Measurements from ENCODE around the gene P3H2. TPM values are rescaled to one million over a fixed set of nuclear protein-coding genes. Genes with fewer than 3 reads are reported as not detected.

P3H2 gene
- total and polyA plus RNA-seq, 2 experiments from 2014 or later = 8.2 to 24.2 TPM

- peaks cover 20% of the 10 kb centered on the region for H3K4me1 Mint-ChIP-seq
Measured at GRCh38 chr3:189907803-189908202, 212.9 kb downstream of the P3H2 start.

More at GRCh38 chr3:189907803-189908202, 212.9 kb downstream of the P3H2 start:
- ATAC-seq (no peak), DNase-seq (ENCODE audit: low spot score) (no peak)
- no peaks in the 10 kb centered on the region for H3K27me3 Mint-ChIP-seq (ENCODE audit: insufficient read depth, low read depth, poor library complexity)
- Histone ChIP-seq H3K9me2 (ENCODE audit: insufficient read depth) (peaks cover 18% of the 10 kb centered on the region), H3K79me2 (replicated peaks; ENCODE audit: insufficient read depth) (no peaks in the 10 kb centered on the region), H3K27me3 (ENCODE audit: insufficient read depth) (no peaks in the 10 kb centered on the region), H3K4me1 (ENCODE audit: insufficient read depth) (peaks cover 12% of the 10 kb centered on the region), H3K36me3 (ENCODE audit: insufficient read depth) (no peaks in the 10 kb centered on the region), H3K27ac (ENCODE audit: low read depth) (no peak overlapping the region), H3F3A (replicated peaks; ENCODE audit: low read depth) (no peaks in the 10 kb centered on the region), H3K4me3 (no peak overlapping the region), H4K20me1 (replicated peaks; ENCODE audit: insufficient read depth) (no peaks in the 10 kb centered on the region), H2AFZ (no peak overlapping the region; the same call in 1 of the 2 replicates), H3K4me2 (no peak overlapping the region)
- no peak overlapping the region for H3K4me3 Mint-ChIP-seq
- no peaks in the 10 kb centered on the region for H3K9me3 Mint-ChIP-seq
- no peaks in the 10 kb centered on the region for H3K36me3 Mint-ChIP-seq (ENCODE audit: low read depth)
- TF ChIP-seq NANOG (IDR thresholded peaks at IDR 0.05; ENCODE audit: borderline replicate concordance) = no peak
- TF ChIP-seq JUNB (IDR thresholded peaks at IDR 0.05; ENCODE audit: unreplicated experiment) = no peak
- TF ChIP-seq REST (IDR thresholded peaks at IDR 0.05; ENCODE audit: unreplicated experiment) = no peak
- no peak for TF ChIP-seq POLR2AphosphoS5 (IDR thresholded peaks at IDR 0.05; ENCODE audit: low read depth)
- TF ChIP-seq STAT1 (IDR thresholded peaks at IDR 0.05; ENCODE audit: unreplicated experiment) = no peak
- TF ChIP-seq ETS1 (IDR thresholded peaks at IDR 0.05) = no peak
- no peak for TF ChIP-seq CTCF (conservative IDR thresholded peaks at IDR 0.05; ENCODE audit: low read depth in 2 of 2)
- TF ChIP-seq ZNF331 (CRISPR knock-in tag; IDR thresholded peaks at IDR 0.05; ENCODE audit: low read depth) = no peak
- no peak for TF ChIP-seq ZNF462 (CRISPR knock-in tag; IDR thresholded peaks at IDR 0.05)
- no peak for TF ChIP-seq EZH2phosphoT487 (IDR thresholded peaks at IDR 0.05; ENCODE audit: unreplicated experiment)
- TF ChIP-seq ZNF114 (CRISPR knock-in tag; IDR thresholded peaks at IDR 0.05) = no peak
- no peak for TF ChIP-seq EZH2 (IDR thresholded peaks at IDR 0.05; ENCODE audit: low read depth, unreplicated experiment)
- TF ChIP-seq CREB1 (CRISPR knock-in tag; IDR thresholded peaks at IDR 0.05; ENCODE audit: low read depth) = no peak
- H3K27ac Mint-ChIP-seq = no peak overlapping the region

All from GM23338 (cell line).